NCI-H146 treated with DMSO at 0.1 percent for 48 hours (cell line): Measurements from ENCODE around the gene KITLG.
A peak's percentile ranks its signal among the peaks of the same experiment; 100 is the strongest.
"Not testable (repeated sequence)": the region's sequence is repeated elsewhere in the genome, so short reads cannot be mapped to it uniquely, and the experiment has no call there.

Experiments used
- DNase-seq: peaks from one replicate; lab custom pipeline; 2025; ENCODE audit not compliant: unreplicated experiment; lab: John Stamatoyannopoulos, UW

The KITLG gene

DNA sequence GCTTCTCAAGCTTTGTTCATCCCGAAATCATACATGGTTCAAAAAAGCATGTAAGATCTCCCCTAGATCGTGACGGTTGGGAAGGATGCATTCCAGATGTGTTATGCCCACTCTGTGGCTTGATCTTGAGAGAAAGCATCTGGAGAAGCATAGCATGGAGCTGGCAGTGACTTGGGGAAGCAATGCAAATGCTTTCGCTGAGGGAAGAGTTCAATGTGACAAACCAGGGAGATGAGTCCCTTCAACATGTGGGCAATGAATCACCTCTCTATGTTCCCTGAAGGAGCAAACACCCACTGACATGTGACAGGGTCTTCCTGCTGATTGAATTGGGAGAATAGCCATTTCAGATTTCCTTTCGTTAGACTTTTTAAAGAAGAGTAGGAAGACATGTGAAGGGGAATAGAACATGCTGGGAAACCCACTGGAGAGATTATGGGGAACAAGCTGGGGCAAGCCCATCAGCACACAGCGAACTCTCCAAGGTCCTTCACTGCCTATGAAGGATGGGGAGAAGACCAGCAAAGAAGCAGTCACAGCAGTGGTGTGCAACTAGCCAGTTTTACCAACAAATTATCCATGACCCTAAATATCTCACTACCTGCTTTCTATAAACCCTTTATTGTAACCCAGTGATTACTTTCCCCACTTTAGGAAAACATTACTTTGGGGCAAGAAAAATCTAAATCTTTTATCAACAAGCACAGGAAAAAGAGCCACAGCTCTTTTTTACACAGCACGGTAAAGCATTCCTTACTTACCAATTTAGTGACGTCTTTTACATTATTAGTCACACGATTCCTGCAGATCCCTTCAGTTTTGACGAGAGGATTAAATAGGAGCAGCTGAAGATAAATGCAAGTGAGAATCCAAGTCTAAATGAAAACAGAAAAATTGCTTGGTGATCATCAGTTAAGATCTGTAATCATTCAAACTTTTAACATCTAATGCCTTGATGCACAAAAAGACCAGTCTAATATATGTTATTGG lies 35.0 kb downstream of the KITLG start:
- no peak for DNase-seq

DNA sequence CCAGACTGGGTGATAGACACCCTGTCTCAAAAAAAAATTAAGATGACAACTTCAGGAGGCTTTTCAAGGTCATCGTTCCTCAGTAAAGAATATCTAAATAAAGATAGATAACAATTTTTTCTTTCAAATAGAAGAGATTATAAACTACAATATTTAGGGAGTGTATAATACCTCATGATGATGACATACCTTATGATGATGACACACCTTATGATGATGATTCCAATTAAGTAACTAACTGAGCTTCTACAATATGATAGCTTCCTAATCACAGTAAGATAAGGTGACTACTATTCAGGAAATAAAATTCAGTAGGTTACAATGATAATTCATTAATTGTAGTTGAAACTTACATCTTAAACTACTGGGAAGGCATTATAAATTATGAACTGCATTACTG lies 40.4 kb downstream of the KITLG start:
- no peak for DNase-seq

DNA sequence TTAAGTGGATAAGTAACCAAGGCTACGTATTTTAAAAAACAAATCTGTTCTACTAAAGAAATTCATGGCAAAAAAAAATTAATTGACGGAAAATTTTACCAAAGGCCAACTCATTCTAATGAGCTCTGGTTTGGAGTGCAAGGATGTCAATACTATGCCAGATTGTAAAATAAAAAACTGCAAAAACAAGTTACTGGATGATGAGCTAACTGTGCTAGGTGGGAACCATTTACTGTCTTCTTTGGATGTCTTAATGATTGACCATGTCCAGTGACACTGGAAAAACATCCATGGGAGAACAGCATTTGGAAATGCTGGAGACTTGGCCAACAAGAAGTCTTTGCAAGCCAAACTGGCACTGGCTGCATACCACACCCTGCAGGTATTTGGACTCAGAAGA lies 41.6 kb downstream of the KITLG start:
- DNase-seq: no peak

DNA sequence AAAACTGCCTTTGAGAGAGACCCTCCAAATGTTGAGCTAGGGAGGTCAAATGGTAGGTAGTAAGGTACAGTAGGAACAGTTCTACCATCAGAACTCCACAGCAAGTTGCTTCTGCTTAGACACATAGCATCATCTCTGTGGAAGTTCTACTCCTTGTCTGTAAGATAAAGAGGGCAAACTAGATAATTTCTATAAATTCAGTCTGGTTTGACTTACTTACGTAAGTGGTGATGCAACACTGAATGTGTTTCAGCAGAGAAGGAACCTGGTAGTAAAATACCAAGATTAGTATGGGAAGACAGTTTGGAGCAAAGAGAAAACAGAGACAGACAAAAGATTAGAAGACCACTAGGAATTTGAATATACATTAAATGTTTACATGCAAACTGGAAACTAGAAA lies 42.0 kb downstream of the KITLG start:
- no peak for DNase-seq

DNA sequence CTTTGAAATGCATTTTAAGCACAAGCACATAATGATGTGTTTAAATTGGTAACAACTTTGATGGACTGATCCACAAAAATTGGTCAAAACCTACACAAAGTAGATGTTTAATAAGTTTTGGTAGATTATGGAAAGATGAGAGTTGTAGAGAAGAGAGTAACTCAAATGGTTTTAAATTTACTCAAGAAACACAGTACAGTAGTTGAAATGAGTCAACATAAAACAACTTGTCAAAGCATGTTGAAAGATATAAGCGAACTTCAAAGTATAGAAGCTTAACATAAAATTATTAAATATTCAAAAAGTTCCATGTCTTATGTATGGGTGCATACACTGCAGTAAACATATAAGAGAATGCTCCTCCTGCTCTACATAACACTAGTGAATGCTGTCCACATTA lies 49.4 kb downstream of the KITLG start:
- no peak for DNase-seq

DNA sequence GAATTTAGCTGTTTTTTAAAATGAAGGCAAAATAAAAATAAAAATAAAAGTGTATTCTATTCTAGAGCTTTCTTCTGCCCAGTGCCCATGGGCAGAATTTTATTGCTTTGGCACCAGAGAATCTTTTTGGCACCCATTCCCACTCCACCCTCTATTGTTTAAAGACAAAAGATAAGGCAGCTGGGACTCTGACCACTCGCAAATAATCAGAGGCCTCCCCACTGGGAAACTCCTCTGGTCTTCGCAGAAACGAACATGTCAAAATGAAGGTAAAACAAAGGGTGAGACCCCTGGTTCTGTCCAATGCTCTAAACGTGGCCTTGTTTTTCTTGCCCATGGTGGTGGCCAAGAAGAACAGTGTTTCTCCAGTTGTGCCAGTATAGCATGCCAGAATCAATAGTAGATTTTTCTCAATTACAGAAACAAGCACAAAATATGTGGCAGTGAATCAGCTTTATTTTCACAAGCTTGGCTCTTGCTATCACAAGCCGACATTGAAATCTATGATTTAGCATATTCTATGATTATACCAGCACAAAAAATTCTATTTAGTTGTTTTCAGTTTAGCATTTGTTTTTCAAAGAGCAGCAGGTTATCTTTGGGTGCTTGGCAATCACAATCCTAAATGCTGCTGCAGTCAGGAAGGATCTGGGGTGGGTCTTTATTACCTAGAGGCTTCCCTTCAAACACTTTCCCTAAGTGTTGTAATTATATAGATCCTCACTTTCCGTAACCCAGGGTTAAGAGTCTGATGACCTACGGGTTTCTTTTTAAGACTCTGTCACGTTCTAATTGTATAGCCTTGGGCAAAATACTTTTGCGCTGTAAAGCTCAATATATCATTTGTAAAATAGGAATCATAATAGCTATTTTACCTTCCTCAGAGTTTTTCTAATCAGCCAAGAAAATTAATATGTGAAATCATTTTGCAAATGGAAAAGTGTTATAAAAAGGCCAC lies 50.5 kb downstream of the KITLG start:
- DNase-seq: peak; percentile 60

DNA sequence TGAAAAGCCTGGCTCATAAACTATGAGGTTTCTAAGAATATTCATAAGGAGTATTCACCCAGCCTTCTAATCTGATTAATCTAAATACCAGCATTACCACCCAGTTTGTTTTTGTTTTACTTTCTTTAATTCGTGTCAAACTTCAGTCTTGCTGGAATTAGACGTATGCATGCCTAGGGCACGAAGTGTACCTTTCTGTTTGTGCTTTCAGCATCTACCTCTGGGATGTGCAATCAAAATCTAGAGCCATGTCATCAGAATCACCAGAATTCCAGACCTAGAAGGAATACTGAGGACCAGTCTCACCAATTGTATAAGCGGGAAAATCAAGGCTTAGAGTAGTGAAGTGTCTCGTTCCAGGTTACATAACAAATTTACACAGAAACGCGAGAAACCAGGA lies 57.3 kb downstream of the KITLG start:
- no peak for DNase-seq

DNA sequence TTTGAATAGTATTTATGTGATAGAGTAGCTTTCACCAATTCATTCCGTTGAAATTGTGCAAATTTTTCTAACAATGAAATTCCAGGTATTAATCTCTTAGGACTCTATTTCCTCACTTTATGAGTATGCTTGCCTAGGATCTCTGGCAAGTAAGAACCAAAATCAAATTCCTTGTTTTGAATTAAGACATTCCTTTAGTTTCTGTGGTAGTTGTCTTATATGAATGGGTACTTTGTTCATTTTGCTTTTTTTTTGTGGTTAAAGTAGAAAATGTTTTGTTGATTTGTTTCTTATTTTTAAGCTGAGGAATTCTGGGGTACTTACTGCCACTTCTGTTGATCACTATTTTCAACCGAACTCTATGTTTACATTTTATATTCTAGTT lies 59.8 kb downstream of the KITLG start:
- DNase-seq: no peak

DNA sequence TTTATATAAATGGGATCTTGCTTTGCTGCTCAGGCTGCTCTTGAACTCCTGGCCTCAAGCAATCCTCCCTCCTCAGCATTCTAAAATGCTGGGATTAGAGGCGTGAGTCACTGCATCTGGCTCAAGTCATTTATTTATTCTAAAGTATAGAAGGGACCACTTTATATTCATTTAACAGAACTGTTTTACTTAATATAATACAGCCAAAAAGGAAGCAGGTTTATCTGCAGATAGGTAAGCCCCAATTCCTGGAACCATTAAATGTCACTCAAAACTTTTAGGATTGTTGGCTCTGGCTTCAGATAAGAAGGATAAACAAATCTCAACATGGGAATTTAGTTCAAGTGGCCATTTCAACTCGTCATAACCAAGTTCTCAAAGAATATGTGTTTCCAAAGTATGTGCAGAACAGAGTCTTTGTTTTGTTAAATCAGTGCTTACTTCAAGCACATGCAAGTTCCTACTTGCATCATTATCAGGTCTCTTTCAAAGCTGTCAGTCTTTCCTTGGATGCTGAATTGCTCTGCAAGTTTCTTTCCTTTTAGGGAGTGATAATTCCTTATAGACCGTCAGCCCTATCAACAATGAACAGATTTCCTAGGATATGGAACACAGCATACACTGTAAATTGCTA lies 60.4 kb downstream of the KITLG start:
- DNase-seq: no peak

DNA sequence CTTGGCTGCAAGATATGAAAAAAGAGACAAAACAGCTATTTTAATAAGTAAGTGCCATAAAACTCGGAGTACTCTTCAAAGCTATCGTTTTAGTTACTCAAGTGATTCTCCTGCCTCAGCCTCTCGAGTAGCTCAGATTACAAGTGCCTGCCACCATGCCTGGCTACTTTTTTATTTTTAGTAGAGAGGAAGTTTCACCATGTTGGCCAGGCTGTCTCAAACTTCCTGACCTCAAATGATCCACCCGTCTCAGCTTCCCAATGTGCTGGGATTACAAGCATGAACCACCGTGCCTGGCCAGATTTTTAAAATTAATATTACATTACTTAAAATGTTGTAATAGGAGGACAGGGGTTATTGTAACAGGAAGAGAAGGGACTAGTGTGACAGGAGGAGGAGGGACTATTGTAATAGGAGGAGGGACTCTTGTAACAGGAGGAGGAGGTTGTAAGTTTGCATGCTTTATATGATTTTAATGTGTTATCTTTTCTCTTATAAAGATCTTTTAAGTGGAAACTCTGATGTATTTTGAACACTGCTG lies 61.3 kb downstream of the KITLG start:
- DNase-seq: no peak

DNA sequence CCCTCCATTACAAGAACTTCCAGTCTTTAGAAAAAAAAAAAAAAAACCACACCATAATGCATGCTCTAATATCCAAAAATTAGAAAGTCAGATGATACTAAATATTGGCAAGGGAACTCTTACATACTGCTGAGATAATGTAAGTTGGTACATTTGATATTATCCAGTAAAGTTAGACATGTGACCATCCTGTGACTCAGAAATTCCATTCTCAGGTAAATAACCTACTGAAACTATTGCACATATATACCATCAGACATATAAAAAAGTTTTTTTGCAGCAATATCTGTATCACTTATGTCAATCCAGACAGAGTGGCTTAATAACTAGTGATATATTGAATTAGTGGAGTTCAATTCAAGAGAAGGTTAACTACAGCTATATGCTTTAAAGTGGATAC lies 63.5 kb downstream of the KITLG start:
- no peak for DNase-seq

DNA sequence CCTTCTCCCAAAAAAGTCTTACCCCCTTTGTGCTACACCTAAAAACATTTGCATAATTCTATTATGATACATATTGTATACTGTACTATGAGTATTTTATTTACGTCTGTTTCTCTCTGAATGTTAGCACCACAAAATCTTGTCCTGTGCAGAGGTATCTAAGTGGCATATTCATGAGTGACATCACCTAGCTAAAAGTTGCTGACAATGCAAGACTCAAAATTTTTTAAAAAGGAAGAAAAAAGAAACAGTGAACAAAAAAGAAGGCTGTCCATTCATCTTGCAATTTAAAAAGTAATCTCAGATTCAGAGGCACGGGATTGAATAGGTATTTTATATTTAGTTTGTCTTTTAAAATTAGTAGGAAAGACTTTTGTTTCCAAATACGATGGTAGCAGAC lies 69.4 kb downstream of the KITLG start:
- DNase-seq: no peak

DNA sequence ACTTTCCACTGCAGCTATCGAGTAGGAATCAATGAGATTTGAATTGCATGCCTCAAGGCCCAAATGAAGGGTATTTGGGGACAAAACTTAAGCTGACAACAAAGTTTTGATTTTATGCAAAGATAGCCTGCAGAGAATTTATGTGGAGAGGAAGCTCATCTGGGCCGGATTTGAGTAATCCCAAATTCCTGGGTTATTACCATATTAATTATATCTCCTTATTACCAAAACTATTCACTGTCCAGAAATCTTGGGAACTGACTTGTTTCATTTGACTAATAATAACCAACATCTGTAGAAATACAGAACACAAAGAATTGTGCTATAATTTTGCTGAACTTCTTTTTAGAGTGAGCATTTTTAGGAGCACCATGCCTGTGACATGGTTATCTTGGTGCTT lies 70.4 kb downstream of the KITLG start:
- no peak for DNase-seq

DNA sequence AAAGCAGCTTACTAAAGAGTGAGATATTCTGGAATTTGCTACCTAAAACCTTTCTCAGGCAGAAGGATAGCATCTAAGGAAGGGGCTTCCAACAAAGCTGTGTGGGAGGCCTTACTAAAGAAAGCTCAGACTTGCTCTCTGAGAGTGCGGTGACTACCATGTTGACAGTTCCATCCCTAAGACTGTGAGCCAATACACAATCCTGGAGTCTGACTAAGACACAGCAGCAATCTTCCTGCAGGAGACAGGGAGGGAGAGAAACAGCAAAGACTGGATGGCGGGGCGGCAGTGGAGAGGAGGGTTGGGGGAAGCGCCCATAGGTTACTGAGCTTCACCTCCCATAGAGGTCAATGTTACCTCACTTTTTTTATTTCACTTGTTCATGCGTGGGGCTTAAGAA lies 70.9 kb downstream of the KITLG start:
- DNase-seq: no peak

DNA sequence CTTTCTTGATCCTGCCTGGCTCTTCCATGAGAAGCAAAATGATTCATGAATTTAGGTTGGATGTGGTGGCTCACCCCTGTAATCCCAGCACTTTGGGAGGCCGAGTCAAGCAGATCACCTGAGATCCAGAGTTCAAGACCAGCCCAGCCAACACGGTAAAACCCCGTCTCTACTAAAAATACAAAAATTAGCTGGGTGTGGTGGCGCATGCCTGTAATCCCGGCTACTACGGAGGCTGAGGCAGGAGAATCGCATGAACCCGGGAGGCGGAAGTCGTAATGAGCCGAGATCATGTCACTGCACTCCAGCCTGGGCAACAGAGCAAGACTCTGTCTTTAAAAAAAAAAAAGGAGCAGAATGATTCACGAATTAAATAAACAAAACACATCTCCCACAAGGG lies 72.4 kb downstream of the KITLG start:
- DNase-seq: not testable (repeated sequence)

DNA sequence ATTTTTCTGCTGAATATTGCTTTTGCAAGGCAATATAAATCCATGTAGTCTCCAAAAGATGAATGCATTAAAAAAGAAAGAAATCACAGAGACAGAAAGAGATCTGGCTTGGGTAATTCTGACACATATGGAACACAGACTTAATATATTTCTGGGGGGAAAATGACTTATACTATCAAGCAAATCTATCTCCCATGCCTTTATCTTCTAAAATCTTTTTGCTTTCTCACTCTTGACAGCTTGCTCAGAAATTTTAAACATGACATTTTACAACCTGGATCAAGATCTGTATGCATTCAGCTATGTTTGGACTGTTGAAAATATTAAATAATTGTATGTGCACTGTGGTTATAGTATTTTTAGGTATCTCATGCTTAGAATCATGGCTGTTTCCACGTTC lies 73.0 kb downstream of the KITLG start:
- DNase-seq: no peak

DNA sequence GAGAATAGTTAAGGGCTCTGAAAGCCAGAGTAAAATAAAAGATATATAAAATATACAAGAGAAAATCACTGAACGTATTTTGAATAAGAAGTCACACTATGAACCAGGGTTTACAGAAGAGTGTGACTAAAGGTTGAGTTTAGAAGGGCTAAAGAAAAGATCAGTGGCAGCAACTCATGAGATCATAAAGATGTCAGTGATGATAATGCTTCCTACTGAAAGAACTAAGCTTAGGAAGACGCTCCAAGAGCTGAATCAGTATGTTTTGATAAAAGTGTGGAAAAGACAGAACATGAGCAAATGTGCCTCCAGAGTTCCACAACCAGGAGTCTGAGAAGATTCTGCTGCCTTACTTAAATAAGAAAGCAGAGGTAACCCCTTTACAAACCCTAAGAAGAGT lies 74.6 kb downstream of the KITLG start:
- no peak for DNase-seq

DNA sequence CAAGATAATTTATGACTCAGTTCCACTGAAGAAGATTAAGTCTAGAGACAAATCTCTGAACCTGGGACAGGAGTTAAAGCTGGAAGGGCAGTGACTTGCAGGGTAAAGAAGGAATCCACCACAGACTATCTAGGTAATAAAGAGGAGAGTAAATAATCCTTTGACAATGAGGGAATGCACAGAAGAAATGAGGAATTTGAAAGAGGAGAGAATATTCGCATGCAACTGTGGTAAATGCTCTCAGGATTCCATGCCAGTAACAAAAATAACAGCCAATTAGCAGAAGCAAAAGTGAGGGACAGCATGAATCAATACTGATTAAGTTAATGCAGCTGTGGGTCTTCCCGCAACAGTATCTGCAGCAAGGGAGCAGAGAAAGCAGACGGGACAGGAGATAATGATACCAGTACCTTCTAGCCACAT lies 77.0 kb downstream of the KITLG start:
- DNase-seq: no peak

DNA sequence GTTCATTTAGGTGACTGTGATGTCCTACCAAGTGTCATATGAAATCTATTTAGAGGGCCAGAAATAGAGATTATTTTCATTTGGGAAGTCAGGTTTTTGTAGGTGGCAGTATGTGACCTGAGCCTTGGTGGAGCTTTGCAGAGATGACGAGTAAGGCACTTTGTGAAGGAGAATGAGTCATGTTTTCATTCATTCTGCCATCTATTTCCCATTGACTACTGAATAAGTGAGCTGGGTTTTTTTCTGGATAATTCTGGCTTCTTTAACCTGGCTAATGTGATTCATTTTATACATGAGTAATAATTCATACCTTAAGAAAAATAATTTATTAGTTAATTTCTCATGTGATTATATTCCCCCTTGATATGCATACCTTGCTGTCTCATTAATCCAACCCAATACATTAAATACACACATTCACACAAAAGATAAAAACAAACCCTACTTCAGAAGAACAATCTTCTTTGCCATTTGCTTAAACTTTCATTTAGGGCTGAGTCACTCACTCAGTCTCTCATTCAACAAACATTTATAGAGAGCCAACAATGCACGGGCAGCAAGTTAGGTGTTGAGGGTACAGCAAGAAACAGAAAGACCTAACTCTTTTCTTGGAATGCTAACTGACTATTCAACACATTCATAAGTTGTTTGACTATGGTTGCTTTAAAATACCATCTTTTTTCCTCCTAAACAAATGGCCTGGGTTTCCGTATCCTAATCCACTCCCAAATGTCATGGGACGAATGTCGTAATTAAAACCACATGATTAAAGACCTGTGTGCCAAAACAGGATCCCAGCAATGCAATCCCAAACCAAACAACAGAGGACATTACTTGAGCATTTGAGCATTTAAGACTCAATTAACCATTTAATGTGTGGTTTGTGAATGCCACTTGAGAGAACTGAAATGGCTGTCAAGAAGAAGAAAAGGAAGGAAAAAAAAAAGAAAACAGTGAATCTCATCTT lies 78.0 kb downstream of the KITLG start:
- DNase-seq: no peak

DNA sequence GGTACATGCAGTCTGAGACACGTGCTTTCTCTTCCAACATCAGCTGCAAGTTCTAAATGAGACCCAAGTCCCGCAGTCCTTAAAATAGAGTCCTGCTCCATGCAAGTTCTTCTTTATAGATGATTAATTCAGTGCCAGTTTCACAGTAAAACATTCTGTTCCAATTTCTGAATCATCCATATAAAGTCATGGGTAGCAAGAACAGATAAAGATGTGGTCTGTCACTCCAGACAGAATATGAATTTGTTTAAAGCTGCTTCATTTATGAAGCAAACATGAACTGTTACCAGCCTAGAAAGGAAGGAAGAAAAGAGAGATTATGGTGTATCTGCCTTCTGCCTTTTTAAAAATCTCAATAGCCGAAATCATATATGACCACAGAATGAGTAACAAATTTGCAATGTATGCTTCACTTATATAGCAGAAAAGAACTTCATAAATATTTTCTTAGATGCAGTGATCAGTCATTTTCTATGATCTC lies 83.3 kb downstream of the KITLG start:
- no peak for DNase-seq
